A549 (cell line): ENCODE data around the gene H19. TPM values are rescaled to one million over a fixed set of nuclear protein-coding genes. Genes with fewer than 3 reads are reported as not detected.

Experiments used
- ATAC-seq, 2 experiments: fragments of 200-7000 bp in 1 of 2; fragments of >200 bp in 1 of 2; cut with Nextera tagmentation in 1 of 2; cut with Tn5 transposase in 1 of 2; 3 replicates each; pipeline versions ENCODE4 v1.8.0 to v1.9.1; 2018 to 2020; ENCODE audit warnings: mild to moderate bottlenecking in 1 of 2, moderate library complexity in 1 of 2
- CTCF ChIA-PET: fragments of 300-600 bp; sonication (Branson Sonifier 250); formaldehyde crosslinking; extraction: SDS; loops from one replicate; lab custom pipeline; 2021; ENCODE audit warnings: antibody characterized with exemption, inconsistent platforms; lab: Yijun Ruan, JAX
- POLR2A ChIA-PET: fragments of 350-600 bp; formaldehyde crosslinking; extraction: SDS; loops from one replicate; lab custom pipeline; 2021; ENCODE audit warnings: antibody characterized with exemption, inconsistent platforms; lab: Yijun Ruan, JAX
- DNase-seq, 2 experiments: peaks; one replicate each; pipeline versions ENCODE4 v3.0.0 to v3.0.0-alpha.2; 2011 to 2016; ENCODE audit warnings: low read depth in 1 of 2, low spot score in 1 of 2
- FAIRE-seq: peaks from 2 replicates; lab custom pipeline; 2011; peaks lifted over from hg19 to GRCh38; lab: Jason Lieb, UNC
- H3K27ac ChIP-seq, 2 experiments: fragments of >200 bp; sonication (Bioruptor Twin); formaldehyde crosslinking; 3 replicates each; pipeline ENCODE4 v1.5.1; 2016 to 2017
- H3K4me1 ChIP-seq: fragments of >200 bp; sonication (Bioruptor Twin); formaldehyde crosslinking; 3 replicates; pipeline ENCODE4 v1.6.1; 2016
- H3K4me2 ChIP-seq: fragments of >200 bp; sonication (Bioruptor Twin); formaldehyde crosslinking; 3 replicates; pipeline ENCODE4 v1.6.1; 2016
- H3K4me3 ChIP-seq: fragments of >200 bp; sonication (Bioruptor Twin); formaldehyde crosslinking; 3 replicates; pipeline ENCODE4 v1.5.1; 2016
- H3K9me3 ChIP-seq: fragments of >200 bp; sonication (Bioruptor Twin); formaldehyde crosslinking; 3 replicates; pipeline ENCODE4 v1.6.1; 2016
- CEBPB ChIP-seq, 2 experiments: fragments of >200 bp in 1 of 2; sonication (Bioruptor Twin) in 1 of 2; formaldehyde crosslinking in 1 of 2; IDR thresholded peaks; 2 replicates each; pipeline ENCODE4 v1.6.1; 2012 to 2016
- CHD2 ChIP-seq: fragments of 150-350 bp; IDR thresholded peaks from 2 replicates; pipeline ENCODE4 v1.6.1; 2014; ENCODE audit warnings: low read length; ENCODE audit not compliant: partially characterized antibody
- FOSB ChIP-seq: fragments of 250-450 bp; sonication (Bioruptor Pico); IDR thresholded peaks from 2 replicates; pipeline ENCODE4 v1.5.0; 2020; ENCODE audit warnings: mild to moderate bottlenecking, moderate library complexity
- FOSL2 ChIP-seq, 2 experiments: fragments of 450-650 bp in 1 of 2; fragments of >200 bp in 1 of 2; sonication (Bioruptor Twin) in 1 of 2; formaldehyde crosslinking; IDR thresholded peaks; 2 replicates each; pipeline versions ENCODE4 v1.5.0 to v1.6.1; 2016 to 2020; ENCODE audit warnings: mild to moderate bottlenecking in 1 of 2, moderate library complexity in 1 of 2
- FOXS1 ChIP-seq: fragments of 250-450 bp; sonication (Bioruptor Pico); IDR thresholded peaks from 2 replicates; pipeline ENCODE4 v1.5.0; 2020; ENCODE audit warnings: mild to moderate bottlenecking, moderate library complexity
- GATA3 ChIP-seq: IDR thresholded peaks from 2 replicates; pipeline ENCODE4 v1.6.1; 2012; ENCODE audit warnings: borderline replicate concordance
- HDAC2 ChIP-seq: fragments of 200-600 bp; sonication (generic); IDR thresholded peaks from 2 replicates; pipeline ENCODE4 v1.6.1; 2016
- JUNB ChIP-seq: fragments of >200 bp; sonication (Bioruptor Twin); formaldehyde crosslinking; IDR thresholded peaks from 2 replicates; pipeline ENCODE4 v1.6.1; 2016
- KDM1A ChIP-seq: fragments of 200-600 bp; sonication (generic); IDR thresholded peaks from 2 replicates; pipeline ENCODE4 v1.6.1; 2016; ENCODE audit warnings: low read depth, mild to moderate bottlenecking
- NFE2L2 ChIP-seq: fragments of 150-350 bp; conservative IDR thresholded peaks from 2 replicates; pipeline ENCODE4 v1.6.1; 2014; ENCODE audit warnings: low read length
- NPAS2 ChIP-seq: fragments of 250-450 bp; sonication (Bioruptor Pico); IDR thresholded peaks from 2 replicates; pipeline ENCODE4 v1.8.0; 2022; ENCODE audit warnings: mild to moderate bottlenecking, moderate library complexity, borderline replicate concordance
- NR3C1 ChIP-seq: fragments of >200 bp; sonication (Bioruptor Twin); formaldehyde crosslinking; IDR thresholded peaks from 3 replicates; pipeline ENCODE4 v1.6.1; 2017
- PHF8 ChIP-seq: fragments of 200-600 bp; sonication (generic); IDR thresholded peaks from 2 replicates; pipeline ENCODE4 v1.6.1; 2016; ENCODE audit warnings: low read depth, mild to moderate bottlenecking, antibody characterized with exemption, moderate library complexity, borderline replicate concordance
- POLR2A ChIP-seq: IDR thresholded peaks from 2 replicates; pipeline ENCODE4 v1.6.1; 2012; ENCODE audit warnings: mild to moderate bottlenecking, low read length
- RARB ChIP-seq: fragments of 250-450 bp; sonication (Bioruptor Pico); IDR thresholded peaks from 2 replicates; pipeline ENCODE4 v1.8.0; 2021; ENCODE audit warnings: mild to moderate bottlenecking, moderate library complexity
- RCOR1 ChIP-seq: fragments of 150-350 bp; IDR thresholded peaks from 2 replicates; pipeline ENCODE4 v1.6.1; 2014; ENCODE audit warnings: antibody characterized with exemption, low read length, low read depth
- SMC3 ChIP-seq: fragments of >200 bp; sonication (Bioruptor Twin); formaldehyde crosslinking; IDR thresholded peaks from 3 replicates; pipeline ENCODE4 v1.6.1; 2018; ENCODE audit warnings: inconsistent platforms
- ZC3H11A ChIP-seq: fragments of 450-650 bp; IDR thresholded peaks from 2 replicates; pipeline ENCODE4 v1.6.1; 2014; ENCODE audit warnings: antibody characterized with exemption, mild to moderate bottlenecking
- ZFP36 ChIP-seq: fragments of 450-650 bp; IDR thresholded peaks from 2 replicates; pipeline ENCODE4 v1.6.1; 2014; ENCODE audit warnings: borderline replicate concordance; ENCODE audit not compliant: partially characterized antibody
- WGBS: methylation state at CpG from one replicate; pipeline ENCODE4 v1.1.6; 2017; ENCODE audit errors: missing lambda C conversion rate; 5-methylcytosine and 5-hydroxymethylcytosine counted together
- polyA plus RNA-seq, 4 experiments: library from polyadenylated mRNA; depleted of rRNA in 3 of 4; stranded (reverse); fragments of >200 nt; fragmentation: RNase III in 1 of 4; extraction: RNeasy Plus Mini Kit Qiagen cat#74134 plus additional on column Dnase treatment in 1 of 4; gene quantifications; 2 replicates in 3 of 4; 3 replicates in 1 of 4; pipeline ENCODE4 v1.2.3, GENCODE V29; 2011 to 2017
- TF ChIP-seq, protein P1 (sequence below): fragments of >200 bp; sonication (Bioruptor Twin); formaldehyde crosslinking; IDR thresholded peaks from 2 replicates; pipeline ENCODE4 v1.6.1; 2016
- TF ChIP-seq, protein P2 (sequence below): IDR thresholded peaks from 2 replicates; pipeline ENCODE4 v1.6.1; 2012
- TF ChIP-seq, protein P3 (sequence below): IDR thresholded peaks from 2 replicates; pipeline ENCODE4 v1.6.1; 2012; ENCODE audit warnings: low read depth, borderline replicate concordance
- TF ChIP-seq, protein P4 (sequence below): fragments of 250-450 bp; sonication (Bioruptor Pico); IDR thresholded peaks from 2 replicates; pipeline ENCODE4 v1.5.0; 2021; ENCODE audit warnings: mild to moderate bottlenecking, moderate library complexity, borderline replicate concordance
- TF ChIP-seq, protein P5 (sequence below): fragments of 150-350 bp; IDR thresholded peaks from 2 replicates; pipeline ENCODE4 v1.6.1; 2014; ENCODE audit warnings: low read depth, mild to moderate bottlenecking, low read length
- TF ChIP-seq, protein P6 (sequence below): fragments of >200 bp; sonication (Bioruptor Twin); formaldehyde crosslinking; IDR thresholded peaks from 3 replicates; pipeline ENCODE4 v1.6.1; 2016
- TF ChIP-seq, protein P7 (sequence below): fragments of >200 bp; sonication (Bioruptor Twin); formaldehyde crosslinking; IDR thresholded peaks from 3 replicates; pipeline ENCODE4 v1.5.1; 2016

H19 gene
- polyA plus RNA-seq, 2 of the 4 experiments (the other 2 are of a cell fraction) = 16.6 to 37.1 TPM

DNA sequence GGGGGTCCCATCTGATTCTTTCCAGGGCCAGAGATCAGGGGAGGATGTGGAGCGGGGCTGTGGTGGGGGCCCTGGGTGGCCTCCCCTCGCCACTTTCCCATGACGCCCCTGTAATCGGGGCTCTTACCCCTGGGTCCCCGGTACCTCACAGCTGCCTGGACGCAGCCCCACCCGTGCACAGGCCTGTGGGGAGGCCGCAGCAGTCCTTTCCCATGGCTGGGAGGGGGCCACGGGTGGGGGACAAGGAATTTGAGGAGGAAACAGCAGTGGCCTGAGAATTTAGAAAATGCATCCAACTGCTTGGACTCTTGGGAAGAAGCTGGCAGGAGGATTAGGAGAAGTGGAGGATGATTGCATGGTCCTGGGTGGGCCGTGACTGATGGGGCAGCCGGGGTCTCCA is 18.0 kb downstream of the H19 start:
- FAIRE-seq (no peak), DNase-seq (no peak), ATAC-seq (no peak)
- H3K27ac ChIP-seq = no peak overlapping the region
- no peaks in the 10 kb centered on the region for H3K9me3 ChIP-seq
- no peaks in the 10 kb centered on the region for H3K4me1 ChIP-seq
- ChIA-PET CTCF (interaction anchor here (0.6 to 3.3 kb wide), 7 partner anchors 11 to 326 kb away, joined by 3 to 18 read pairs (median 6); no protein-coding TSS in a partner anchor), POLR2A (no interaction called here)
- no peak overlapping the region for H3K4me2 ChIP-seq
- no CpG with 5 or more reads among the region's 11 CpGs for WGBS
- TF ChIP-seq ZFP36 = no peak
- no peak for TF ChIP-seq FOSB (CRISPR knock-in tag)
- no peak for TF ChIP-seq RCOR1
- no peak for TF ChIP-seq NR3C1
- TF ChIP-seq ZC3H11A = no peak
- TF ChIP-seq, protein P1, sequence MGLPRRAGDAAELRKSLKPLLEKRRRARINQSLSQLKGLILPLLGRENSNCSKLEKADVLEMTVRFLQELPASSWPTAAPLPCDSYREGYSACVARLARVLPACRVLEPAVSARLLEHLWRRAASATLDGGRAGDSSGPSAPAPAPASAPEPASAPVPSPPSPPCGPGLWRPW = no peak
- TF ChIP-seq, protein P2, sequence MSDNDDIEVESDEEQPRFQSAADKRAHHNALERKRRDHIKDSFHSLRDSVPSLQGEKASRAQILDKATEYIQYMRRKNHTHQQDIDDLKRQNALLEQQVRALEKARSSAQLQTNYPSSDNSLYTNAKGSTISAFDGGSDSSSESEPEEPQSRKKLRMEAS = no peak
- no peak for TF ChIP-seq SMC3
- no peak for TF ChIP-seq RARB (CRISPR knock-in tag)
- no peak for TF ChIP-seq NPAS2 (CRISPR knock-in tag)
- no peak for TF ChIP-seq KDM1A
- TF ChIP-seq FOSL2 (IDR thresholded peaks at IDR 0.05) = no peak
- no peak for TF ChIP-seq FOSL2 (CRISPR knock-in tag; IDR thresholded peaks at IDR 0.05)
- TF ChIP-seq, protein P3, sequence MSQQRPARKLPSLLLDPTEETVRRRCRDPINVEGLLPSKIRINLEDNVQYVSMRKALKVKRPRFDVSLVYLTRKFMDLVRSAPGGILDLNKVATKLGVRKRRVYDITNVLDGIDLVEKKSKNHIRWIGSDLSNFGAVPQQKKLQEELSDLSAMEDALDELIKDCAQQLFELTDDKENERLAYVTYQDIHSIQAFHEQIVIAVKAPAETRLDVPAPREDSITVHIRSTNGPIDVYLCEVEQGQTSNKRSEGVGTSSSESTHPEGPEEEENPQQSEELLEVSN = no peak
- no peak for TF ChIP-seq GATA3
- no peak overlapping the region for H3K4me3 ChIP-seq

DNA sequence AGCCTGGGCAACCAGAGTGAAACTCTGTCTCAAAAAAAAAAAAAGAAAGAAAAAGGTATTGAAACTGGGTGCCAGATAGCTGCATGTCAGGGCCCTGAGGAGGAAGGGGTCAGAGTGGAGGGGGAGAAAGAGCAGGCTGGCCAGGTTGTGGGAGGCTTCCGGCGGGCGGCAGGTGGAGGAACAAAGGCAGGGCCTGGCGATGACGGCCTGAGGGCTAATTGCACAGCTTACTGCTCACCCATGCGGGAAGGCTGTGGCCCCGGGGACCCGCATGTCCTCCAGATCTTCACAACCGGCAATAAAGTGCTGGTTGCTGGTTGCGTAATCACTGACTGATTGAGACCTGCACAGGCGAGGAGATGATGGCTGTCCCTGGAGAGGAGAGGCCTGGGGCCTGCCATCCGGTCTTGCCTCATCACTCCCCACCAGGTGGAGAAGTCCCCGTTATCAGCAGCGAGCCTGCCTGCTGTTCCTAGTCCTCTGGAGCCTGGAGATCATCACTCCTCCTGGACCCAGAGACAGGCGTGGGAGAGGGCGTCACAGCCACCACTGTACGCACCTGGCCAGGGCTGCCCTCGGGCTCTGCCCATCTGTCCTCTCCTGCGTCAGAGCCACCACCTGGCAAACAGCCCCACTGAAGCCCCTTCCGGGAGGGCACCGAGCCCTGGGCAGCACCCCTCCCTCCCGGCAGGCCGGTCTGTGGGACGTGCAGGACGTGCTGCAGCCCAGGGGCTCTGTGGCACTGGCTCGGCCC is 18.7 kb downstream of the H19 start:
- no peak overlapping the region for H3K4me2 ChIP-seq
- TF ChIP-seq CEBPB (IDR thresholded peaks at IDR 0.05) = peak in 1 of 2 experiments; percentile 66; a peak in 3 of 4 replicates
- TF ChIP-seq, protein P4, sequence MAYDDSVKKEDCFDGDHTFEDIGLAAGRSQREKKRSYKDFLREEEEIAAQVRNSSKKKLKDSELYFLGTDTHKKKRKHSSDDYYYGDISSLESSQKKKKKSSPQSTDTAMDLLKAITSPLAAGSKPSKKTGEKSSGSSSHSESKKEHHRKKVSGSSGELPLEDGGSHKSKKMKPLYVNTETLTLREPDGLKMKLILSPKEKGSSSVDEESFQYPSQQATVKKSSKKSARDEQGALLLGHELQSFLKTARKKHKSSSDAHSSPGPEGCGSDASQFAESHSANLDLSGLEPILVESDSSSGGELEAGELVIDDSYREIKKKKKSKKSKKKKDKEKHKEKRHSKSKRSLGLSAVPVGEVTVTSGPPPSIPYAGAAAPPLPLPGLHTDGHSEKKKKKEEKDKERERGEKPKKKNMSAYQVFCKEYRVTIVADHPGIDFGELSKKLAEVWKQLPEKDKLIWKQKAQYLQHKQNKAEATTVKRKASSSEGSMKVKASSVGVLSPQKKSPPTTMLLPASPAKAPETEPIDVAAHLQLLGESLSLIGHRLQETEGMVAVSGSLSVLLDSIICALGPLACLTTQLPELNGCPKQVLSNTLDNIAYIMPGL (CRISPR knock-in tag) = no peak
- TF ChIP-seq, all 56 proteins: peak for 1
- ChIA-PET POLR2A (no interaction called here), CTCF (interaction anchor here (1.1 to 2.4 kb wide), 2 partner anchors 96 to 173 kb away, joined by 4 to 7 read pairs; no protein-coding TSS in a partner anchor)
- DNase-seq (no peak), ATAC-seq (peak in 1 of 2 experiments; percentile 36; a peak in 4 of 6 replicates), FAIRE-seq (no peak)
- Histone ChIP-seq H3K4me1 (no peaks in the 10 kb centered on the region), H3K27ac (no peak overlapping the region), H3K4me3 (no peak overlapping the region), H3K9me3 (no peaks in the 10 kb centered on the region)
- WGBS = 100% methylated on average over 2 of the region's 26 CpGs

DNA sequence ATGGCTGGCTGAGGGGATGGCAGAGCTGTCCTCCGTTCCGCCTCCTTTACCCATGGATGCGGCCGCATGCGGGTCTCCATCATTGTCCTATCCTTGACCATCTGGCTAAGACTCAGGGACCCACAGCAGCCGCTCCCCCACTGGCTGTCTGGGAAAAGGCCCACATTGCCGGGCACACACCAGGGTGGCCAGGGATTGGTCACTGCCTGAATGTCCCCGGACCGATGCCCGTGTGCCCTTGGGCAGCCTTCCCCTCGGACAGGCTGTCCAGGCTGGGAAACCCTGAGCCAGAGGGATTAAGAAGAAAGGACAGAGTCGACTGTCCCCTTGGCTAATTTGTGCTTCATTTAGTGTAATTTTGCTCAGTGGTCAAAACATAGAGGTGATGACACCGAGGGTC is 22.5 kb downstream of the H19 start:
- Histone ChIP-seq H3K4me1 (no peaks in the 10 kb centered on the region), H3K4me3 (no peak overlapping the region), H3K9me3 (no peaks in the 10 kb centered on the region), H3K4me2 (no peak overlapping the region), H3K27ac (no peak overlapping the region)
- POLR2A ChIA-PET = no interaction called here
- CTCF ChIA-PET = interaction anchor here (0.8 to 2.8 kb wide), 3 partner anchors 20 to 281 kb away, joined by 3 to 12 read pairs (median 3); no protein-coding TSS in a partner anchor
- no CpG with 5 or more reads among the region's 13 CpGs for WGBS
- ATAC-seq = no peak
- DNase-seq = no peak
- no peak for FAIRE-seq
- TF ChIP-seq POLR2A (no peak), CHD2 (no peak), HDAC2 (no peak), JUNB (no peak), NFE2L2 (no peak), PHF8 (no peak), CEBPB (IDR thresholded peaks at IDR 0.05) (no peak), FOXS1 (CRISPR knock-in tag) (no peak)
- TF ChIP-seq, protein P5, sequence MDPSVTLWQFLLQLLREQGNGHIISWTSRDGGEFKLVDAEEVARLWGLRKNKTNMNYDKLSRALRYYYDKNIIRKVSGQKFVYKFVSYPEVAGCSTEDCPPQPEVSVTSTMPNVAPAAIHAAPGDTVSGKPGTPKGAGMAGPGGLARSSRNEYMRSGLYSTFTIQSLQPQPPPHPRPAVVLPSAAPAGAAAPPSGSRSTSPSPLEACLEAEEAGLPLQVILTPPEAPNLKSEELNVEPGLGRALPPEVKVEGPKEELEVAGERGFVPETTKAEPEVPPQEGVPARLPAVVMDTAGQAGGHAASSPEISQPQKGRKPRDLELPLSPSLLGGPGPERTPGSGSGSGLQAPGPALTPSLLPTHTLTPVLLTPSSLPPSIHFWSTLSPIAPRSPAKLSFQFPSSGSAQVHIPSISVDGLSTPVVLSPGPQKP = no peak
- TF ChIP-seq, protein P6, sequence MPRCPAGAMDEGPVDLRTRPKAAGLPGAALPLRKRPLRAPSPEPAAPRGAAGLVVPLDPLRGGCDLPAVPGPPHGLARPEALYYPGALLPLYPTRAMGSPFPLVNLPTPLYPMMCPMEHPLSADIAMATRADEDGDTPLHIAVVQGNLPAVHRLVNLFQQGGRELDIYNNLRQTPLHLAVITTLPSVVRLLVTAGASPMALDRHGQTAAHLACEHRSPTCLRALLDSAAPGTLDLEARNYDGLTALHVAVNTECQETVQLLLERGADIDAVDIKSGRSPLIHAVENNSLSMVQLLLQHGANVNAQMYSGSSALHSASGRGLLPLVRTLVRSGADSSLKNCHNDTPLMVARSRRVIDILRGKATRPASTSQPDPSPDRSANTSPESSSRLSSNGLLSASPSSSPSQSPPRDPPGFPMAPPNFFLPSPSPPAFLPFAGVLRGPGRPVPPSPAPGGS = no peak
- TF ChIP-seq, protein P7, sequence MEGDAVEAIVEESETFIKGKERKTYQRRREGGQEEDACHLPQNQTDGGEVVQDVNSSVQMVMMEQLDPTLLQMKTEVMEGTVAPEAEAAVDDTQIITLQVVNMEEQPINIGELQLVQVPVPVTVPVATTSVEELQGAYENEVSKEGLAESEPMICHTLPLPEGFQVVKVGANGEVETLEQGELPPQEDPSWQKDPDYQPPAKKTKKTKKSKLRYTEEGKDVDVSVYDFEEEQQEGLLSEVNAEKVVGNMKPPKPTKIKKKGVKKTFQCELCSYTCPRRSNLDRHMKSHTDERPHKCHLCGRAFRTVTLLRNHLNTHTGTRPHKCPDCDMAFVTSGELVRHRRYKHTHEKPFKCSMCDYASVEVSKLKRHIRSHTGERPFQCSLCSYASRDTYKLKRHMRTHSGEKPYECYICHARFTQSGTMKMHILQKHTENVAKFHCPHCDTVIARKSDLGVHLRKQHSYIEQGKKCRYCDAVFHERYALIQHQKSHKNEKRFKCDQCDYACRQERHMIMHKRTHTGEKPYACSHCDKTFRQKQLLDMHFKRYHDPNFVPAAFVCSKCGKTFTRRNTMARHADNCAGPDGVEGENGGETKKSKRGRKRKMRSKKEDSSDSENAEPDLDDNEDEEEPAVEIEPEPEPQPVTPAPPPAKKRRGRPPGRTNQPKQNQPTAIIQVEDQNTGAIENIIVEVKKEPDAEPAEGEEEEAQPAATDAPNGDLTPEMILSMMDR = no peak
- TF ChIP-seq, protein P3 = no peak
